HepG2 (cell line): ENCODE results near the gene AUTS2. TPM values are rescaled to one million over a fixed set of nuclear protein-coding genes. Genes with fewer than 3 reads are reported as not detected.

Source experiments
- ARNTL ChIP-seq: sonication (generic); formaldehyde crosslinking; IDR thresholded peaks from 2 replicates; pipeline ENCODE4 v1.4.0; 2020; ENCODE audit warnings: mild to moderate bottlenecking, missing genetic modification reagents
- HOXA5 ChIP-seq: sonication (generic); formaldehyde crosslinking; IDR thresholded peaks from 2 replicates; pipeline ENCODE4 v1.4.0; 2020; ENCODE audit warnings: missing genetic modification reagents
- KDM5A ChIP-seq: fragments of 200-600 bp; sonication (generic); IDR thresholded peaks from 2 replicates; pipeline ENCODE4 v1.7.0; 2018; ENCODE audit warnings: antibody characterized with exemption, mild to moderate bottlenecking, low read length, borderline replicate concordance
- PAWR ChIP-seq: sonication (generic); formaldehyde crosslinking; IDR thresholded peaks from 2 replicates; pipeline ENCODE4 v1.4.0; 2020; ENCODE audit warnings: missing genetic modification reagents, mild to moderate bottlenecking, borderline replicate concordance
- SMARCE1 ChIP-seq: fragments of 450-650 bp; IDR thresholded peaks from 2 replicates; pipeline ENCODE4 v1.6.1; 2017; ENCODE audit warnings: borderline replicate concordance
- SNAPC5 ChIP-seq: sonication (generic); formaldehyde crosslinking; IDR thresholded peaks from 2 replicates; pipeline ENCODE4 v1.8.1; 2023; ENCODE audit warnings: mild to moderate bottlenecking, missing genetic modification reagents, borderline replicate concordance
- SYNCRIP ChIP-seq: fragments of 200-400 bp; formaldehyde crosslinking; IDR thresholded peaks from 2 replicates; pipeline ENCODE4 v1.6.1; 2018; ENCODE audit warnings: mild to moderate bottlenecking, low read depth, low read length; ENCODE audit not compliant: insufficient read depth
- TEAD3 ChIP-seq: optimal IDR thresholded peaks from 2 replicates; pipeline ENCODE3; 2016; ENCODE audit warnings: borderline replicate concordance
- TGIF2 ChIP-seq: IDR thresholded peaks from 2 replicates; pipeline ENCODE4 v1.6.1; 2016; ENCODE audit warnings: control low read depth, missing compliant biosample characterization
- ZBTB44 ChIP-seq: sonication (generic); formaldehyde crosslinking; IDR thresholded peaks from 2 replicates; pipeline ENCODE4 v1.4.0; 2020; ENCODE audit warnings: missing genetic modification reagents
- ZNF256 ChIP-seq: sonication (generic); formaldehyde crosslinking; conservative IDR thresholded peaks from 2 replicates; pipeline ENCODE4 v1.4.0; 2020; ENCODE audit warnings: missing genetic modification reagents
- polyA plus RNA-seq, 8 experiments: library from polyadenylated mRNA; depleted of rRNA in 3 of 8; stranded (reverse) in 7 of 8; unstranded in 1 of 8; fragments of >200 nt; fragmentation: Illumina TruSeq in 4 of 8; extraction: Trizol in 4 of 8; gene quantifications; 2 replicates each; pipeline versions ENCODE4 v1.2.1 to v1.2.3, GENCODE V29; 2011 to 2016; ENCODE audit warnings: low read depth in 4 of 8, missing spikeins in 1 of 8, mixed read lengths in 1 of 8; ENCODE audit not compliant: insufficient read depth in 1 of 8
- total RNA-seq, 5 experiments: library from RNA; depleted of rRNA; stranded (reverse); fragments of >200 nt; fragmentation: Illumina TruSeq; extraction: Trizol; gene quantifications; 2 replicates each; pipeline ENCODE4 v1.2.3, GENCODE V29; 2016; ENCODE audit warnings: low read depth in 1 of 5
- TF ChIP-seq, protein P1 (sequence below): sonication (generic); formaldehyde crosslinking; IDR thresholded peaks from 2 replicates; pipeline ENCODE4 v1.4.0; 2020; ENCODE audit warnings: missing genetic modification reagents
- TF ChIP-seq, protein P2 (sequence below): sonication (generic); formaldehyde crosslinking; IDR thresholded peaks from one replicate; pipeline ENCODE4 v1.5.1; 2020; ENCODE audit warnings: mild to moderate bottlenecking, missing genetic modification reagents; ENCODE audit errors: not compliant biosample characterization

AUTS2 gene
- total and polyA plus RNA-seq, 2 of the 13 experiments (the other 11 are each of a cell fraction or from before 2014, with no cell fraction given), result 0.38 TPM; not detected in 1

GRCh38 chr7:69622014-69622835 lies 23.9 kb downstream of the AUTS2 start (continued):
- TF ChIP-seq SNAPC5 (CRISPR knock-in tag) (no peak), ZNF256 (CRISPR knock-in tag) (no peak), ARNTL (CRISPR knock-in tag) (no peak), TGIF2 (CRISPR knock-in tag) (no peak), TEAD3 (CRISPR knock-in tag) (no peak), PAWR (CRISPR knock-in tag) (no peak), KDM5A (no peak), SYNCRIP (no peak), ZBTB44 (CRISPR knock-in tag) (no peak), HOXA5 (no peak), SMARCE1 (no peak)
- TF ChIP-seq, protein P1, sequence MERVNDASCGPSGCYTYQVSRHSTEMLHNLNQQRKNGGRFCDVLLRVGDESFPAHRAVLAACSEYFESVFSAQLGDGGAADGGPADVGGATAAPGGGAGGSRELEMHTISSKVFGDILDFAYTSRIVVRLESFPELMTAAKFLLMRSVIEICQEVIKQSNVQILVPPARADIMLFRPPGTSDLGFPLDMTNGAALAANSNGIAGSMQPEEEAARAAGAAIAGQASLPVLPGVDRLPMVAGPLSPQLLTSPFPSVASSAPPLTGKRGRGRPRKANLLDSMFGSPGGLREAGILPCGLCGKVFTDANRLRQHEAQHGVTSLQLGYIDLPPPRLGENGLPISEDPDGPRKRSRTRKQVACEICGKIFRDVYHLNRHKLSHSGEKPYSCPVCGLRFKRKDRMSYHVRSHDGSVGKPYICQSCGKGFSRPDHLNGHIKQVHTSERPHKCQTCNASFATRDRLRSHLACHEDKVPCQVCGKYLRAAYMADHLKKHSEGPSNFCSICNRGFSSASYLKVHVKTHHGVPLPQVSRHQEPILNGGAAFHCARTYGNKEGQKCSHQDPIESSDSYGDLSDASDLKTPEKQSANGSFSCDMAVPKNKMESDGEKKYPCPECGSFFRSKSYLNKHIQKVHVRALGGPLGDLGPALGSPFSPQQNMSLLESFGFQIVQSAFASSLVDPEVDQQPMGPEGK (CRISPR knock-in tag), result no peak
- TF ChIP-seq, protein P2, sequence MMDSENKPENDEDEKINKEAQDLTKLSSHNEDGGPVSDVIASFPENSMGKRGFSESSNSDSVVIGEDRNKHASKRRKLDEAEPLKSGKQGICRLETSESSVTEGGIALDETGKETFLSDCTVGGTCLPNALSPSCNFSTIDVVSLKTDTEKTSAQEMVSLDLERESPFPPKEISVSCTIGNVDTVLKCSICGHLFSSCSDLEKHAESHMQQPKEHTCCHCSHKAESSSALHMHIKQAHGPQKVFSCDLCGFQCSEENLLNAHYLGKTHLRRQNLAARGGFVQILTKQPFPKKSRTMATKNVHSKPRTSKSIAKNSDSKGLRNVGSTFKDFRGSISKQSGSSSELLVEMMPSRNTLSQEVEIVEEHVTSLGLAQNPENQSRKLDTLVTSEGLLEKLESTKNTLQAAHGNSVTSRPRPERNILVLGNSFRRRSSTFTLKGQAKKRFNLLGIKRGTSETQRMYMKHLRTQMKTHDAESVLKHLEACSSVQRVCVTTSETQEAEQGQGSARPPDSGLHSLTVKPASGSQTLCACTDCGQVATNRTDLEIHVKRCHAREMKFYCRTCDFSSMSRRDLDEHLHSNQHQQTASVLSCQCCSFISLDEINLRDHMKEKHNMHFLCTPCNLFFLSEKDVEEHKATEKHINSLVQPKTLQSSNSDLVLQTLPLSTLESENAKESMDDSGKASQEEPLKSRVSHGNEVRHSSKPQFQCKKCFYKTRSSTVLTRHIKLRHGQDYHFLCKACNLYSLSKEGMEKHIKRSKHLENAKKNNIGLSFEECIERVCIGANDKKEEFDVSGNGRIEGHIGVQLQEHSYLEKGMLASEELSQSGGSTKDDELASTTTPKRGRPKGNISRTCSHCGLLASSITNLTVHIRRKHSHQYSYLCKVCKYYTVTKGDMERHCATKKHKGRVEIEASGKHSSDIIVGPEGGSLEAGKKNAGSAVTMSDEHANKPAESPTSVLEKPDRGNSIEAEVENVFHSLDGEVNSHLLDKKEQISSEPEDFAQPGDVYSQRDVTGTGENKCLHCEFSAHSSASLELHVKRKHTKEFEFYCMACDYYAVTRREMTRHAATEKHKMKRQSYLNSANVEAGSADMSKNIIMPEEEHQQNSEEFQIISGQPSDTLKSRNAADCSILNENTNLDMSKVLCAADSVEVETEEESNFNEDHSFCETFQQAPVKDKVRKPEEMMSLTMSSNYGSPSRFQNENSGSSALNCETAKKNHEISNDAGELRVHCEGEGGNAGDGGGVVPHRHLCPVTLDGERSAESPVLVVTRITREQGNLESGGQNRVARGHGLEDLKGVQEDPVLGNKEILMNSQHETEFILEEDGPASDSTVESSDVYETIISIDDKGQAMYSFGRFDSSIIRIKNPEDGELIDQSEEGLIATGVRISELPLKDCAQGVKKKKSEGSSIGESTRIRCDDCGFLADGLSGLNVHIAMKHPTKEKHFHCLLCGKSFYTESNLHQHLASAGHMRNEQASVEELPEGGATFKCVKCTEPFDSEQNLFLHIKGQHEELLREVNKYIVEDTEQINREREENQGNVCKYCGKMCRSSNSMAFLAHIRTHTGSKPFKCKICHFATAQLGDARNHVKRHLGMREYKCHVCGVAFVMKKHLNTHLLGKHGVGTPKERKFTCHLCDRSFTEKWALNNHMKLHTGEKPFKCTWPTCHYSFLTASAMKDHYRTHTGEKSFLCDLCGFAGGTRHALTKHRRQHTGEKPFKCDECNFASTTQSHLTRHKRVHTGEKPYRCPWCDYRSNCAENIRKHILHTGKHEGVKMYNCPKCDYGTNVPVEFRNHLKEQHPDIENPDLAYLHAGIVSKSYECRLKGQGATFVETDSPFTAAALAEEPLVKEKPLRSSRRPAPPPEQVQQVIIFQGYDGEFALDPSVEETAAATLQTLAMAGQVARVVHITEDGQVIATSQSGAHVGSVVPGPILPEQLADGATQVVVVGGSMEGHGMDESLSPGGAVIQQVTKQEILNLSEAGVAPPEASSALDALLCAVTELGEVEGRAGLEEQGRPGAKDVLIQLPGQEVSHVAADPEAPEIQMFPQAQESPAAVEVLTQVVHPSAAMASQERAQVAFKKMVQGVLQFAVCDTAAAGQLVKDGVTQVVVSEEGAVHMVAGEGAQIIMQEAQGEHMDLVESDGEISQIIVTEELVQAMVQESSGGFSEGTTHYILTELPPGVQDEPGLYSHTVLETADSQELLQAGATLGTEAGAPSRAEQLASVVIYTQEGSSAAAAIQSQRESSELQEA (CRISPR knock-in tag), result no peak
